A549 (cell line): Measurements from ENCODE around the gene TENM3.

ENCODE experiments used
- CTCF ChIP-seq: fragments of >200 bp; sonication (Bioruptor Twin); formaldehyde crosslinking; IDR thresholded peaks from 3 replicates; pipeline ENCODE4 v1.5.1; 2016
- JUNB ChIP-seq: fragments of >200 bp; sonication (Bioruptor Twin); formaldehyde crosslinking; IDR thresholded peaks from 2 replicates; pipeline ENCODE4 v1.6.1; 2016
- PHF8 ChIP-seq: fragments of 200-600 bp; sonication (generic); IDR thresholded peaks from 2 replicates; pipeline ENCODE4 v1.6.1; 2016; ENCODE audit warnings: low read depth, mild to moderate bottlenecking, antibody characterized with exemption, moderate library complexity, borderline replicate concordance
- POLR2A ChIP-seq: IDR thresholded peaks from 2 replicates; pipeline ENCODE4 v1.6.1; 2012; ENCODE audit warnings: mild to moderate bottlenecking, low read length
- POLR2AphosphoS2 ChIP-seq: conservative IDR thresholded peaks from 2 replicates; pipeline ENCODE4 v1.6.1; 2012; ENCODE audit warnings: low read length, improper control_type of control experiment, inconsistent platforms
- RARB ChIP-seq: fragments of 250-450 bp; sonication (Bioruptor Pico); IDR thresholded peaks from 2 replicates; pipeline ENCODE4 v1.8.0; 2021; ENCODE audit warnings: mild to moderate bottlenecking, moderate library complexity
- RFX5 ChIP-seq: fragments of 450-650 bp; IDR thresholded peaks from 2 replicates; pipeline ENCODE4 v1.7.1; 2014; ENCODE audit warnings: antibody characterized with exemption, mild to moderate bottlenecking, moderate library complexity

GRCh38 chr4:182346250-182346649, 103.0 kb downstream of the TENM3 start:
- TF ChIP-seq POLR2A (no peak), CTCF (no peak), PHF8 (no peak), RFX5 (no peak), POLR2AphosphoS2 (no peak), RARB (no peak), JUNB (no peak)
